ENCODE data around the gene PSIP1.
"Not testable (repeated sequence)": the region's sequence is repeated elsewhere in the genome, so short reads cannot be mapped to it uniquely, and the experiment has no call there.

Gene PSIP1

GRCh38 chr9:15510789-15511575, at the start of gene PSIP1:
TSS of gene PSIP1 (minus strand) at chr9:15510970. CDS start at chr9:15510188, 782 bp downstream.
- DNase-seq: peak; percentile 89

DNA sequence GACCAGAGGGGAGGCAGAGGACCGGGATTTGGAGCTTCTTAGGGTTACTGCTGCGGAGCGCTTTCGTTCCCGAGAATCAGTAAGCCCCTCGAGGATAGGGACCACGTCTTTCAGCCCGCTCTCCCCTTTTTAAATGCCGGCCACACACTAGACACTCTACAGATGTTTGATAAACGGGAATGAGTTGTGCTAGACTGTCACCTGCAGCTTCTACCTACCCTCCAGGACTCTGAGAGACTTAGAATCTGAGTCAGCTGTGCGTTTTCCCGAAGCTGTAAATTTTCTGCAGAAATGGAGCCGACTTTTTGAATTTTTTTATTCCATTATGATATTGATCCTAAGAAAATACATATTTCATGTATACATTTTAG, 42.7 kb upstream of the PSIP1 start:
- DNase-seq: no peak

DNA sequence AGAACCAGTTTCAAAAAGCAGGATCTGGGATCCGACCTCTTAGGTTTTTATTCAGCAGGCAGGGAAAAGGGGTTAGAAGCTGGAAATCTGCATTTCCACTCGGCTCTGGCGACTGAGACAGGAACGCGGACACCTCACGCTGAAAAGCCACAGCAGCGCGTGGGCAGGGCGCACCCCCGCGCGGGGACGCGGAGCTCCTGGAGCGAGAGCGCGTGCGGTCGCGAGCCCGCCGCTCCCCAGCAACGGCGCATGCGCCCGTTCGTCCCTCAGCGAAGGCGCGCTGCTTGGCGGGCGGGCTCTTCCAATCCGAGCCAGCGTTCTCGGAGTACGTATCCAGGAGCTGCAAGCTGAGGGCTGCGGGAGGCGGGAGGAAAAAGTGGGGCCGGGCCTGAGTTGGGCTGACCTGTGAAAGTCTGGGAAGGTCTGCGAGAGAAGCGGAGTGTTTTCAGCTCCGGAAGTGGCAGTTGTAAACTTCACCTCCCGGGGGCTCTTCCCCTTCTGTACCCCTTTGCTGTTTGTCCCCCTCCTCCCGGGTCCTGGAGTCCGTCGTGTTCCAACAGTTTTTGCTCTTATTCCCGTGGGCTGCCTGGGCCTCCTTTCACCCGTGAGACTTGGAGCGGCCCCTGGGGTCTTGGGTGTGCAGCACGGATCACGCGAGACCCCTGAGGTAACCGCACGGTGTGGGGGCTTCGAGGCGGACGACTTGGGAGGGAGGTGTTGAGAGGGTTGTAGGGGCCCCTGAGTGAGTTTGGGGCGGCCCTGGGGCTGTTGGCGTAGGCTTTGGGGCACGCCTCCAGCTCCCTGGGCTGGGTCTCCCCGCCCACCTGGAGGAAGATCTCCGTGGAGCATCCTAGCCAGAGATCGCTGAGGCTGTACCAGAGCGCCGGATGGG, 42.1 kb upstream of the PSIP1 start, which contains the start of gene CCDC171:
TSS of gene CCDC171 (plus strand) at position 408 of the 892 bp plus-strand sequence. CDS start 11,046 bp downstream, outside the sequence.
- DNase-seq: peak; percentile 90

DNA sequence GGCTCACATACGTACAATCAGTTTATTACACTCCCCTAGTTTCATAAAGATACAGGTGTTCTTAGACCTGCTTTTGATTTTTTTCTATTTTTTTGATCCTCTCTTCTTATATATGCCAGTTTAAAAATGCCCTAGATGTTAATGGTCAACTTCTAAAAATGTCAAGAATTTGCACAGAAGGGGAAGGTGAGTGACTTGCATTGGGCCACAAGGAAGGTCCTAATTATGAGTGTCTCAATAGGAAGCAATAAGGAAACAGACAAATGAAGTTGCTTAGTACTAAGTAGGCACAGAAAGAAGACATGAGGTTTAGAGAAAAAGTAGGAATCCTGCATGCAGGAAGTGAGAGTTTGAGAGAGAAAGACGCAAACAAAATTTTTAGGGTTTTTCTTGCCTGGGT, 38.8 kb upstream of the PSIP1 start:
- DNase-seq: no peak

DNA sequence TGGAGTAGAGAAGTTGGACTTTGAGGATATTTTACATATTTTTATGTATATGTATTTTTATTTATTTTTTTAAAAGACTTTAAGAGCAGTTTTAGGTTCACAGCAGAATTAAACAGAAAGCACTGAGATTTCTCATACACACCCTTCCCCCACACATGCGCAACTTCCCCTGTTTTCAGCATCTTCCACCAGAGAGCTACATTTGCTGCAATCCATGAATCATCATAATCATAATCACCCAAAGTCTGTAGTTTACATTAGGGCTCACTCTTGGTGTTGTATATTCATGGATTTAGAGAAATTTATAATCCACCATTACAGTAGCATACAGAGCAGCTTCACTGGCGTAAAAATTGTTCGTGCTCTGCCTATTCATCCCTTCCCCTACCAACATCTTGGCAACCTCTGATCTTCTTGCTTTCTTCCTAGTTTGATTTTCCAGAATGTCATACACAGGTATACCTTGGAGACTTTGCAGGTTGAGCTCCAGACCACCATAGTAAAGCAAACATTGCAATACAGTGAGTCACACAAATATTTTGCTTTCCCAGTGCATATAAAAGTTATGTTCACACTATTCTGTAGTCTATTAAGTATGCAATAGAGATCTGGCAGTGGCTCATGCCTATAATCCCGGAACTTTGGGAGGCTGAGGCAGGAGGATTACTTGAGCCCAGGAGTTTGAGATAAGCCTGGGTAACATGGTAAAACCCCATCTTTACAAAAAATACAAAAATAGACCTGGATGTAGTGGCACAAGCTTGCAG, 32.5 kb upstream of the PSIP1 start:
- DNase-seq: no peak

DNA sequence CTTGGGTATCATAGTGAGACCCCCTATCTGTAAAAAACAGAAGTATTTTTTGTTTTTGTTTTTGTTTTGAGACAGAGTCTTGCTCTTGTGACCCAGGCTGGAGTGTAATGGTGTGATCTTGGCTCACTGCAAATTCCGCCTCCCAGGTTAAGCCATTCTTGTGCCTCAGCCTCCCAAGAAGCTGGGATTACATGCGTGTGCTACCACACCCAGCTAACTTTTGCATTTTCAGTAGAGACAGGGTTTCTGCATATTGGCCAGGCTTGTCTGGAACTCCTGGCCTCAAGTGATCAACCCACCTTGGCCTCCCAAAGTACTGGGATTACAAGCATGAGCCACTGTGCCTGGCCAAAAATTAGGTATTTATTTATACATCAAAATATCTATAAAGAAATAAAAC, 31.9 kb upstream of the PSIP1 start:
- no peak for DNase-seq

DNA sequence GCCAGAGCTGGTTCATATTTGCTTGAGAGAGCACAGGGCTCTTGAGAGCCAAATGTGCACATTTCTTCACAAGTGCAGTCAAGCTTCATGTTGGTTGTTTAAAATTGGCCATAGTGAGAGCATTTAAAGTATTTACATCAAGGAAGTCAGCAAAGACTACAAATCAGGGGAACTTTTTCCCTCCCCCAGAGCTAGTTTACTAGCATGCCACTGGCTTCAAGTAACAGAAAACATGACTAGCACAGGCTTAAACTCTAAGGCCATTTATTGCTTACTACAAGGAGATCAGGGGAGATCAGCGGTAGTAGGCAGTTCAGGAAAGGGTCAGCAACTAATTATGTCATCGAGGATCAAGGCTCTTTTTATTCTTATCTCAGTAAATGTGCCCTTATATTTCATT, 31.1 kb upstream of the PSIP1 start:
- no peak for DNase-seq

DNA sequence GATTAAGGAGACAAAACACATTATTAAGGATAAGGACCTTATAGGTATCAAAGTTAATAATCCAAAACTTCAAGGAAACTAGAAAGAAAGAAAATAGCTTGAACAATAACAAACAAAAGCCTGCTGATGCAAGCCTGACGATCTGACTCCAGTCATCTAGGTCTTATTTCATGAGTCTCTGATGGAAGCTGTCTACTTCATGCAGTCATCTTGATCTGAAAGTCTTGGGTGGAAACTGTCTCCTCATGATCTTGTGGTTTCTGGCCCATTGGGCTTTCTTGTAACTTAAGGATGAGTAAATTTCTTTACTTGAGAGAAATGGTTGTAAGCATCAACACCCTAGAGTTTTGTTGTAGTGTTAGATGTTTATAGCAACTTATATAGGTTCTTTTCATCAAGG, 20.6 kb upstream of the PSIP1 start:
- no peak for DNase-seq

DNA sequence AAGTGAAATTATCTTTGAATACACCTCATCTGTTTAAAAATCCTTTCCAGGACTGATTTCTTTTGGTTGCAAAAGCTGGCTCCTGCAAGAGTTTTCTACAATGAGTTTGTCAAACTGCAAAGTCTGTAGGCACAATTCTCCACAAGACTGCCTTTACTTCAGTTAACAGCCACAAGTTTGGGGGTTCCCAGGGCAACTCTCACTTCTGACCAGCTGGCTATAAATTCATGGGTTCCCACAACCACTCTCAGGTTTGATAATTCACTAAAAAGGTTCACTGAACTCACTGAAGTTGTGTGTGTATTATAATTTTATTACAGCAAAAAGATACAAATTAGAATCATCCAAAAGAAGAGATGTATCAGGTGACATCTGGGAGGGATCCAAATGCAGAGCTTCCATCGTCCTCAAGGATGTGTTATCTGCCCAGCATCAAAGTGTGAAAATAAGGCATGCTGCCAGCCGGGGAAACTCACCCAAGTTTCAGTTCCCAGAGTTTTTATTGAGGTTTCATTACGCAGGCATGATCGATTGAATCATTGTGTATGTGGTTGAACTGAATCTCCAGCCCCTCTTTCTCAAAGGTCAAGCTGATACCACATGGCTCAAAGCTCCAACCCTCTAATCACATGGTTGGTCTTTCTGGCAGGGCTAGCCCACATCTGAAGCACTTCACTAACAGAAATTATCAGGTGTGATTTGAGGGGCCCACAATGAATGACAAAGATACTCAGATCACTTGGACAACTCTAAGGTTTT, 19.0 kb upstream of the PSIP1 start:
- DNase-seq: no peak

- not testable (repeated sequence) for DNase-seq
These were observed 16.3 kb upstream of the PSIP1 start for GRCh38 chr9:15527035-15527434.

GRCh38 chr9:15525958-15526357, 15.2 kb upstream of the PSIP1 start:
- no peak for DNase-seq

- DNase-seq: no peak
These were observed 14.2 kb upstream of the PSIP1 start for GRCh38 chr9:15524845-15525455.

DNA sequence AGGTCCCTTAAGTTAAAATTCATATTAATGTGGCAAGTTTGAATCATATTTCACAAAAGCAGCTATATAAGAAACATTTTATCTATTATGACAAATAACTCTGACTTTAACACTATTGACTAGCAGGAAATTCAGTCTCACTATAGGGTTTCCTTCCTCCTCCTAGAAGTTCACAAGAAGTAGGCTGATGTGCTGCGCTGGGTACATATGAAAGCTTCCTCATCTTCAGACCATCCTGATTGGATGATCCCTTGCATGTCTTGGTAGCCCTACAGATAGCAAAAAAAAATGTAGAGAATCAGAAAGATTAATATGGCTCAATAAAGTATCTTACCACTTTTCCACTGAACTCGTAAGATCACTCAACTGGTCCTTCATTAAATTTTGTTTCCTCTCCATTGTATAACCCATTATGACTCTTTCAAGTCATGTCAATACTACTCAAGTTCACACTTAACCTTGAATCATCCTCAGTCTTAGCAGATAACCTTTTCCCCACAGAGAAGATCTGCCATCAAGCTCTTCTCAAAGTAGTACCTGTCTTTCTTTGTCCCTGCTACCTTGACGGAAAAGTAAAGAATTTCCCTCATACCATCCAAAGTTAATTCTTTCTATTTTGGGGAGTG, 11.5 kb upstream of the PSIP1 start:
- DNase-seq: no peak

DNA sequence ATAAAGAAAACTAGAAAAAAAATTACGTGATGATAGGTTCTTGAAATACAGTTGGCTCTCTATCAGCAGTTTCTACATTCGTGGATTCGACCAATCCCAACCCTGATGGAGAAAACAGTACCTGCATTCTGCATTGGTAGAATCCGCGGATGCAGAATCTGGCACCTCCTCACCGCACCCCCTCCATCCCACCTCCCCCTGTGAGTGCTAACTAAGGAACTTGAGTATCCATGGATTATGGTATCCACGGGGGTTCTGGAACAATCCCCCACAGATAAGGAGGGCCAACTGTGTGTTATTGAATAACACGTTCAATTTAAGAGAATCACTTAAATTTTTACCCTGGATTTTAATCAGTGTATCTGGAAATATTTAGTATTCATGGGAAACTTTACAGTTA, 10.5 kb upstream of the PSIP1 start:
- DNase-seq: no peak

GRCh38 chr9:15519831-15520230, 9.1 kb upstream of the PSIP1 start:
- DNase-seq: no peak

DNA sequence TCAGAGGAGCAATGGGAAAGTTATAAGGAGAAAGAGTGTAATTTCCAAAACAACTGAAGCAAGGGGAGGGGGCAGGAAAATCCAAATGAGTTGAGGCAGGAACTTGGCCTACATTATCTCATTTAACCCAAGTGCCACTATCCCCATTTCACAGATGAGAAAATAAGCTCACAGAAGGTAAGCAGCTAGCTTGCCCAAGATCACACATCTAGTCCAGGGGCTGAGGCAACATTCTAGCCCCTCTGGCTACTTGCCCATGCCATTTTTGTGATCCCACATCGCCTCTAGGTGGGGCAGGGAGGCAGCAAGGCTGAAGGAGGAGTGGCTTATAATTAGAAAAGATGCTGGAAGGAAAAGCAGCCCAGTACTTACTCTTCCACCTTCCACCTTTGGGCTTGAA, 2.6 kb upstream of the PSIP1 start:
- DNase-seq: peak; percentile 12

DNA sequence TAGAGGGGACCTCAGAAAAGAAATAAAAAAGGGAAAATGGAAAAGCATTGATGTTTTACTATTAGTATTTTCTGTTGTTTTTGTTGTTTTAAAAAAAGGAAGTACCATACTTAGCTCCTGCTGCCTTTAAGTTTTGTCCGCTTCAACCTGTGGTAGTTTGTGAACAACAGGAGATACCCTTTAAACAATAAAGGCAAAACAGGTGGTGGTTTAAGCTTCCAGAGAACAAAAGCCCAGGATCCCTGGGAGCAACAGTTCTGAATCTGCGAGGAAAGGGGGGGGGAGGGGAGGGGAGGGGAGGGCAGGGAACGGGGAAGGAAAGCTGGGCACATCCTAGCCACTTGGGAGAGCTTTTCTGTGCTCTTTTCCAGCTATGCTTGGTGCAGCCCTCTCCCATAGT, 2.1 kb upstream of the PSIP1 start:
- no peak for DNase-seq

- DNase-seq: no peak
These were observed 1.4 kb upstream of the PSIP1 start for GRCh38 chr9:15512204-15512603.

- peak; percentile 79 for DNase-seq
These were observed 610 bp downstream of the PSIP1 start for GRCh38 chr9:15509931-15510788.

- peak; percentile 10 for DNase-seq
These were observed 4.8 kb downstream of the PSIP1 start for GRCh38 chr9:15505921-15506320.

Measured in CD4-positive, alpha-beta T cell treated with Interleukin-6 for 4 hours (primary cell).